GM19025 (cell line): ENCODE measurements around the gene RFX5.

Experiments
- ATAC-seq: cut with Tn5 transposase; IDR thresholded peaks from one replicate; pipeline ENCODE4 v1.9.1; 2021; ENCODE audit warnings: mild to moderate bottlenecking, low read depth, moderate library complexity; ENCODE audit not compliant: unreplicated experiment

Gene RFX5

GRCh38 chr1:151325646-151326429 lies 21.2 kb downstream of the RFX5 start:
- ATAC-seq: no peak

- no peak for ATAC-seq
Observed at GRCh38 chr1:151325231-151325630, 21.8 kb downstream of the RFX5 start.

DNA sequence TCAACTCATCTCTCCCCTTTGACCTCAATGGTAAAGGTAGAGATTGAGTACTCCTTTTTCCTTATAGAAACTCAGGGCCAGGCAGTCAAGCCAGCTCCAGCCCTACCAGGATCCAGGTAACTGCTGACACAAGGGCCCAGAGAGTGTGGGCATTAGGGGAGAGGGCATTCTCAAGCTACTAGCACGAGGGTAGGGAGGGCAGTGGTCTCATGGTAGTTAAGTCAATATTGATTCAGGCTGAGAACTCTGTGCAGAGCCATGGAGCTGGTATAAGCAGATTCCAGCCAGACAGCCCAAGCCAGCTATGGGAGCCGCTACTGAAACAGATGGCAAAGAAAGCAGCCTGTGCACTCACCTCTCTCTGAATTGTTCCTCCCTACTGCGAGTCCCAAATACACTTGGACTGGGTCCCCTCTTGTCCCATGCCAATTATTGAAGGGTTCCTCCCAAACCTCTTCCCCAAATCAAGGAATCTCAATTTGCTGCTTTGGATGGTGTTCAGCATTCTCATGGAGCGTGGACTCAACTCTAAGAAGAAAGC lies 22.6 kb downstream of the RFX5 start:
- no peak for ATAC-seq

DNA sequence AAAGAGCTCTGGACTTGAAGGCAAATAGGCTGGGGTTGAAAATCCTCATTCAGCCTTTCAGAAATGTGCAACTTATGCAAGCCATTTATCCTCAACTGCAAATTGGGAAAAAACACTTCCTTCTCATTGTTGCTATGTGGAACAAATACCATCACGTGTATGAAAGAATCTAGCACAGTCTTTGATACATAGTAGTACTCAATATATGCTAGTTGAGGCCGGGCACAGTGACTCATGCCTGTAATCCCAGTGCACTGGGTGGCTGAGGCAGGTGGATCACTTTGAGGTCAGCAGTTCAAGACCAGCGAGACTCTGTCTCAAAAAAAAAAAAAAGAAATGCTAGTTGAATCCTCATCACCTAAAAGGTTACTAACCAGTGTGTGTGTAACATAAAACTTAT lies 28.1 kb downstream of the RFX5 start:
- ATAC-seq: no peak

- no peak for ATAC-seq
Observed at GRCh38 chr1:151315565-151316235, 31.4 kb downstream of the RFX5 start.

DNA sequence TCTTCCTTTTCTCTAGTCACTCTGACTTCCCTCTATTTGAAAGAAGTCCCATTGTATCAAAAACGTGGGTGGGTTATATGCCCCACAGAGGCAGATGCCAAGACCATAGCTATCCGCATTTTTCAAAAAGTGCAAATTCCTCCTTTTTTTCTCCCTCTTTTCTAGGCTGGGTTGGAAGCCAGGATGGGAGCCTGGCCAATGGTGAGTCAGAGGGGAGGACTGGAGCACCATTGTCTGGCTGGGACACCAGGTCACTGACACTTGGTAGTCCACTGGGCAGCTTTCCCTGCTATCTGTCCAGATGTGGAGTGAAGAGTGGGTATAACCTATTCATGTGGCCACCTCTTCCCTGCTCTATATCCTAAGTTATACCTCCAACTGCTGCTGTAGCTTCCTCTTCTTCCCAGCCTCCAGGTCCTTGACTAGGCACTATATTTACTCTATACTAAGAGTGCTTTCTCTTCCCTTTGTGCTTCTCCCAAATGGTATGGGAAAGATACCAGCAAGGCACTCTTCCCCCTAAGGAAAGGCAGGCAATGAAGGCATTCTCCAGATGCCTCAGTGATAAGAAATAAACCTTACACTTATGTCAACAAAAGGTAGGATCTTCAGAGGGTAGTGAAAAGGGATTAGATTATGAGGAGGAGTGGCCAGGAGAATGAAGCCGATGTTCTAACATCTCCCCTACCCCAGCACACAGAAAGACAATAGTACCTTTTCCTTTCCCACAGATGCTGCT lies 32.7 kb downstream of the RFX5 start:
- ATAC-seq: no peak

GRCh38 chr1:151313501-151313900 lies 33.6 kb downstream of the RFX5 start:
- ATAC-seq: no peak

GRCh38 chr1:151312826-151313225 lies 34.2 kb downstream of the RFX5 start:
- no peak for ATAC-seq

DNA sequence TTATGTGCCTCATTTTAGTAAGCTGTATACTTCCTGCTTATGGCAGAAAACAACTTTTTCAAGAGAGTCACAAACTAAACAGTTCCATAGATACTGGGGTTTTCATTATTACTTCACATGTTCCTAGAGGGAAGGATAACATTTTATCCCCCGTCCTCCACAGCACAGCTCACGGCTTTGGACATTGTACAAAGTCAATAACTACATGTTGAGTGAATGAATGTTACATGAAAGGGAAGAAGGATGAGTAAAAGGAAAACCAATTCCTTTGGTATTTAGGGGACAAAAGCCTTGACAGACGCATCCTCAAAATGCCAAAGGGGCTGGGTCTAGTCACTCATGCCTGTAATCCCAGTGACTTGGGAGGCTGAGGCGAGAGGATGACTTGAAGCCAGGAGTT lies 34.6 kb downstream of the RFX5 start:
- ATAC-seq: no peak

DNA sequence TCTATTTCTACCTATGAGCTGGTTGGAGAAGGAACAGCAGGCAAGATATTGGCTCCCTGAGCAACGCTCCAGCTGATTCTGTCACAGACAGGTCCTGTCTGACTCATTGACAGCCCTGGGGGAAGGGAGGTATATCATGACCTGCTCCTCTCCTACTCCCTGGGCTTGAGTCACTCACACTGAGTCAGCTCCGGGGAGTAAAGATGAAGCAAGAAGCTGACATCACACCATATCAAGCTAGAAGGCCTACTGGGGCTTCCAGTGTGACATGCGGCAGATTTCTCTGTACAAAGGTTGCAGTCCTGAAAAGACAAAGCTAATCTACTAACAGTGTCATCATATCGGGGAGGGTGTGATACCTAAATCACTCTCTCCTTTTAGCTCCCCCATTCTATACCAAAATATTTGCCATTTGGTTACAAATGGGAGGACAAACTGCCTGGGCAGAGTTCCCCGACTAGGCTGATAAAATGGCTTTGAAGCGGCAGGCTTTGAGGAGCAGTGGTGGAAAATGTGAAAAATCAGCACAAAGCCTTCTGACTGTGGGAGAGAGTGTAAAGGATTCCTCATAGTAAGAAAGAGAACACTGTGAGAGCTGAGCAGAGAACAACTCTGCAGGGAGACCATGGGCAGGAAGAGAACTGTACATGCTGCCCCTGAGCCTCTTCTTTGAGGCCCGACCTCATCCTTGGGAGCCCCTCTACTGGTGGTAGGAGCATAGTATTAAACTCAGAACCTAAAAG lies 35.3 kb downstream of the RFX5 start:
- ATAC-seq: no peak

DNA sequence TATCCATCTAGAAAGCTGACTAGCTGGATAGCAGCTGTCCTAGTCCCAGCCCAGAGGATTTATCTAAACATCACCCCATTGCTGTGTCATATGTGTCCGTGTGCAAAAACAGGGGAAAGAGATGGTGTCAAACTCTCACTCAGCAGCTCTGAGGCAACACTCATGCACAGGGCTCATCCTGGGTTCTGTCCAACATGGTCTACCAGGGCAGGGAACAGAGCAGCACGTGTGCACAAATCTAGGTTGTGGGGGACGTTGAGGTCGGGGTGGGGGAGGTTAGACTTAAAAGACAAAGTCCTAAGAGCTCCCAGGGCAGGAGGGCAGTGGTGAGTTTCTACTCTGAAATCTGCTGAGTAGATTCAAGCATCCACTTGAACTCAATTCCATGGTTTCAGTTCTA lies 36.0 kb downstream of the RFX5 start:
- no peak for ATAC-seq

DNA sequence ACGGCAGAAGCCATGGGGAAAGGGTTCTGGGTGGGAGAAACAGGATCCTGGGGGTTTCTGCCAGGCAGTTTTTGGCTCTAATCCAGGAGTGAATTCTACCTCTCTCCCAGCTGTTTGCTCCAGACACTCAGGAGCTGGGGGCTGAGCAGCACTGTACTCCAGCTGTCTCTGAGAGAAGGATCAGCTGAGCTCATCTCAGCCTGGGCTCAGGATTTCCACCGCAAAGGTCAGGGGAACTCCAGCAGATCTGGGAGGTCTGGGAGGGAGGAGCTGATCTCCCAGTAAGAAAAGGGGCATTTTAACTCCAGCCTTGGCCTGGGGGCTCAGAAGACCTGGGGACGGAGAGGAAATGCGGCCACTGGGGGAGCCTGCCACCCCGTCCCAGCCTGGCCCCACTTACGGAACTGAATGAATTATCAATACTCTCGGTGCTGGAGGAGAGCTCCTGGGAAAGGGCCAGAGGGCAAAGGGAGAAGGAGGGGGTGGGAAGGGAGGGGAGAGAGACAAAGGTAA lies 37.2 kb downstream of the RFX5 start:
- no peak for ATAC-seq

- no peak for ATAC-seq
Observed at GRCh38 chr1:151294742-151295462, 52.1 kb downstream of the RFX5 start.

- no peak for ATAC-seq
Observed at GRCh38 chr1:151293093-151293492, 54.0 kb downstream of the RFX5 start.

- no peak for ATAC-seq
Observed at GRCh38 chr1:151292207-151293030, 54.6 kb downstream of the RFX5 start.

- no peak for ATAC-seq
Observed at GRCh38 chr1:151290709-151291303, 56.2 kb downstream of the RFX5 start.
